IMR-90 (cell line): ENCODE results near the gene OGFOD2. TPM values are rescaled to one million over a fixed set of nuclear protein-coding genes. Genes with fewer than 3 reads are reported as not detected.

Experiments used
- ATAC-seq: fragments of 200-7000 bp; cut with Tn5 transposase; 2 replicates; pipeline ENCODE4 v1.9.1; 2020; ENCODE audit warnings: low read depth, mild to moderate bottlenecking, moderate library complexity
- BruUV-seq: library from RNA; stranded (reverse); fragments of 400-500 nt; replicated peaks from 2 replicates; lab custom pipeline; 2021; lab: Mats Ljungman, UMichigan
- CTCF ChIA-PET: fragments of 300-600 bp; formaldehyde crosslinking; extraction: SDS; loops from one replicate; lab custom pipeline; 2021; ENCODE audit warnings: antibody characterized with exemption; lab: Yijun Ruan, JAX
- POLR2A ChIA-PET: fragments of 300-600 bp; sonication (Branson Sonifier 250); formaldehyde crosslinking; loops from one replicate; lab custom pipeline; 2022; ENCODE audit warnings: antibody characterized with exemption; ENCODE audit not compliant: unreplicated experiment; lab: Charles Lee
- DNase-seq: peaks from one replicate; pipeline ENCODE4 v3.0.0; 2013
- H2AFZ ChIP-seq: replicated peaks from 2 replicates; pipeline ENCODE3; 2013; ENCODE audit warnings: low read length, mild to moderate bottlenecking; ENCODE audit not compliant: poor library complexity
- H2AK5ac ChIP-seq: 2 replicates; pipeline ENCODE4 v1.6.1; 2013; ENCODE audit warnings: low read depth, low read length, inconsistent platforms
- H2AK9ac ChIP-seq: replicated peaks from 2 replicates; pipeline ENCODE3; 2013; ENCODE audit warnings: mild to moderate bottlenecking, low read depth, low read length, moderate library complexity; ENCODE audit not compliant: poor library complexity
- H2BK120ac ChIP-seq: 2 replicates; pipeline ENCODE4 v1.6.1; 2013; ENCODE audit warnings: low read depth, low read length, inconsistent platforms
- H2BK15ac ChIP-seq: 3 replicates; pipeline ENCODE4 v1.6.1; 2013; ENCODE audit warnings: low read depth, low read length, inconsistent platforms
- H2BK20ac ChIP-seq: 2 replicates; pipeline ENCODE4 v1.6.1; 2013; ENCODE audit warnings: low read depth, mild to moderate bottlenecking, inconsistent platforms, low read length, moderate library complexity
- H2BK5ac ChIP-seq: 2 replicates; pipeline ENCODE4 v1.6.1; 2013; ENCODE audit warnings: mild to moderate bottlenecking, low read depth, low read length, inconsistent platforms; ENCODE audit not compliant: poor library complexity, severe bottlenecking
- H3K14ac ChIP-seq: replicated peaks from 2 replicates; pipeline ENCODE4 v1.6.1; 2013; ENCODE audit warnings: low read depth, low read length, inconsistent platforms
- H3K18ac ChIP-seq: 2 replicates; pipeline ENCODE4 v1.6.1; 2013; ENCODE audit warnings: low read depth, low read length, control low read depth
- H3K23ac ChIP-seq: 2 replicates; pipeline ENCODE4 v1.6.1; 2013; ENCODE audit warnings: low read depth, low read length, inconsistent platforms
- H3K27ac ChIP-seq: 2 replicates; pipeline ENCODE4 v1.5.1; 2013; ENCODE audit warnings: mild to moderate bottlenecking, control low read depth, low read length; ENCODE audit not compliant: insufficient read depth
- H3K27me3 ChIP-seq: 2 replicates; pipeline ENCODE4 v1.6.1; 2013; ENCODE audit warnings: low read length; ENCODE audit not compliant: control insufficient read depth, insufficient read depth
- H3K36me3 ChIP-seq: 2 replicates; pipeline ENCODE4 v1.6.1; 2013; ENCODE audit warnings: low read length, mixed read lengths; ENCODE audit not compliant: control insufficient read depth, insufficient read depth
- H3K4ac ChIP-seq: 2 replicates; pipeline ENCODE4 v1.6.1; 2013; ENCODE audit warnings: low read depth, low read length, inconsistent platforms
- H3K4me1 ChIP-seq: 2 replicates; pipeline ENCODE4 v1.6.1; 2013; ENCODE audit warnings: low read length, mixed read lengths; ENCODE audit not compliant: control insufficient read depth, insufficient read depth
- H3K4me2 ChIP-seq: 2 replicates; pipeline ENCODE4 v1.6.1; 2013; ENCODE audit warnings: low read depth, mild to moderate bottlenecking, control low read depth, low read length, moderate library complexity
- H3K4me3 ChIP-seq: 2 replicates; pipeline ENCODE4 v1.5.1; 2013; ENCODE audit warnings: low read depth, mild to moderate bottlenecking, control low read depth, low read length, moderate library complexity; ENCODE audit not compliant: insufficient read depth
- H3K56ac ChIP-seq: 2 replicates; pipeline ENCODE4 v1.6.1; 2013; ENCODE audit warnings: low read length, inconsistent platforms; ENCODE audit not compliant: insufficient read depth; ENCODE audit errors: extremely low read depth
- H3K79me1 ChIP-seq, 2 experiments: 2 replicates each; pipeline ENCODE4 v1.6.1; 2013; ENCODE audit warnings: low read length in 2 of 2, inconsistent platforms in 1 of 2, low read depth in 1 of 2
- H3K9ac ChIP-seq: 2 replicates; pipeline ENCODE4 v1.6.1; 2013; ENCODE audit warnings: low read depth, low read length, control low read depth
- H3K9me1 ChIP-seq: 2 replicates; pipeline ENCODE4 v1.6.1; 2013; ENCODE audit warnings: low read length, inconsistent platforms; ENCODE audit not compliant: insufficient read depth
- H3K9me3 ChIP-seq: 2 replicates; pipeline ENCODE4 v1.6.1; 2013; ENCODE audit warnings: low read length; ENCODE audit not compliant: control insufficient read depth, insufficient read depth
- H4K20me1 ChIP-seq: 2 replicates; pipeline ENCODE4 v1.6.1; 2013; ENCODE audit warnings: low read length, inconsistent platforms; ENCODE audit not compliant: insufficient read depth
- H4K5ac ChIP-seq: 2 replicates; pipeline ENCODE4 v1.6.1; 2013; ENCODE audit warnings: mild to moderate bottlenecking, low read depth, low read length, control low read depth
- H4K8ac ChIP-seq, 2 experiments: 2 replicates each; pipeline ENCODE4 v1.6.1; 2013; ENCODE audit warnings: low read depth in 2 of 2, low read length in 2 of 2, control low read depth in 1 of 2, inconsistent platforms in 1 of 2
- H4K91ac ChIP-seq: 2 replicates; pipeline ENCODE4 v1.6.1; 2013; ENCODE audit warnings: low read depth, low read length, inconsistent platforms; ENCODE audit not compliant: insufficient read depth
- CTCF ChIP-seq: conservative IDR thresholded peaks from 2 replicates; pipeline ENCODE4 v1.5.1; 2012; ENCODE audit warnings: mild to moderate bottlenecking, low read depth, low read length, improper control_type of control experiment
- ELK1 ChIP-seq: fragments of 150-350 bp; IDR thresholded peaks from 2 replicates; pipeline ENCODE4 v1.6.1; 2016; ENCODE audit warnings: low read depth, mild to moderate bottlenecking, low read length, moderate library complexity, borderline replicate concordance
- FOS ChIP-seq: fragments of 150-350 bp; IDR thresholded peaks from 2 replicates; pipeline ENCODE4 v1.6.1; 2016; ENCODE audit warnings: low read depth, low read length
- MAFK ChIP-seq: IDR thresholded peaks from 2 replicates; pipeline ENCODE4 v1.6.1; 2012; ENCODE audit warnings: low read depth, low read length, improper control_type of control experiment
- MAZ ChIP-seq: IDR thresholded peaks from 2 replicates; pipeline ENCODE4 v1.6.1; 2012; ENCODE audit warnings: low read depth, mild to moderate bottlenecking, low read length, improper control_type of control experiment, moderate library complexity, borderline replicate concordance
- MXI1 ChIP-seq: IDR thresholded peaks from 2 replicates; pipeline ENCODE4 v1.6.1; 2012; ENCODE audit warnings: low read depth, mild to moderate bottlenecking, low read length, moderate library complexity, borderline replicate concordance
- POLR2A ChIP-seq: IDR thresholded peaks from 2 replicates; pipeline ENCODE4 v1.6.1; 2012; ENCODE audit warnings: mild to moderate bottlenecking, low read depth, low read length
- RAD21 ChIP-seq: IDR thresholded peaks from 2 replicates; pipeline ENCODE4 v1.6.1; 2012; ENCODE audit warnings: low read length, improper control_type of control experiment
- RCOR1 ChIP-seq: IDR thresholded peaks from 2 replicates; pipeline ENCODE4 v1.6.1; 2012; ENCODE audit warnings: mild to moderate bottlenecking, low read length, improper control_type of control experiment; ENCODE audit not compliant: insufficient replicate concordance
- RFX5 ChIP-seq: IDR thresholded peaks from 2 replicates; pipeline ENCODE4 v1.8.0; 2012; ENCODE audit warnings: low read depth, mild to moderate bottlenecking, low read length, moderate library complexity
- SMC3 ChIP-seq: fragments of 150-350 bp; IDR thresholded peaks from 2 replicates; pipeline ENCODE4 v1.6.1; 2016; ENCODE audit warnings: low read depth, mild to moderate bottlenecking, antibody characterized with exemption, low read length, moderate library complexity
- WGBS, 2 experiments: methylation state at CpG; one replicate each; pipeline versions ENCODE4 v1.1.5 to v1.1.7; 2013; ENCODE audit warnings: missing lambda C conversion rate in 2 of 2; ENCODE audit not compliant: insufficient read length in 1 of 2; ENCODE audit errors: extremely low coverage in 2 of 2; 5-methylcytosine and 5-hydroxymethylcytosine counted together
- dilution Hi-C: fragments of 300-500 bp; cut with HindIII; formaldehyde crosslinking; loops from one replicate; pipeline ENCODE4 v1.14.3; 2018; ENCODE audit warnings: low sequenced_read_pairs; ENCODE audit not compliant: unreplicated experiment
- in situ Hi-C: fragments of 300-500 bp; cut with MboI; formaldehyde crosslinking; loops from 3 replicates; pipeline ENCODE4 v1.14.3; 2019; ENCODE audit warnings: low sequenced_read_pairs, inconsistent platforms, mixed read lengths
- intact Hi-C: fragments of 100-400 bp; cut with micrococcal nuclease; formaldehyde crosslinking; loops from 2 replicates; pipeline ENCODE4 v1.10.0; 2022
- polyA plus RNA-seq, 3 experiments: library from polyadenylated mRNA; depleted of rRNA; stranded (reverse); fragments of >200 nt; gene quantifications; 2 replicates each; pipeline ENCODE4 v1.2.3, GENCODE V29; 2012; ENCODE audit warnings: low replicate concordance in 1 of 3
- total RNA-seq: library from RNA; depleted of rRNA; stranded (reverse); fragments of >200 nt; gene quantifications from 2 replicates; pipeline ENCODE4 v1.2.3, GENCODE V29; 2012
- TF ChIP-seq, protein P1 (sequence below): fragments of 150-350 bp; IDR thresholded peaks from 2 replicates; pipeline ENCODE4 v1.6.1; 2017; ENCODE audit warnings: mild to moderate bottlenecking, antibody characterized with exemption, low read length, low read depth

The OGFOD2 gene
- total and polyA plus RNA-seq, 2 of the 4 experiments (the other 2 are of a cell fraction), result 4.3 to 18.2 TPM

- Histone ChIP-seq H3K27ac (no peak overlapping the region), H2AFZ (no peak overlapping the region), H3K9me3 (no peaks in the 10 kb centered on the region), H3K79me1 (peaks cover 23 to 78% of the 10 kb centered on the region in 2 experiments), H4K5ac (no peak overlapping the region), H3K56ac (no peak overlapping the region), H3K9me1 (peaks cover 18% of the 10 kb centered on the region; the same call in 1 of the 2 replicates), H3K4me1 (peaks cover 21% of the 10 kb centered on the region), H3K27me3 (no peaks in the 10 kb centered on the region), H2BK5ac (no peak overlapping the region), H4K8ac (no peak overlapping the region), H4K20me1 (peaks cover 15% of the 10 kb centered on the region), H4K91ac (no peak overlapping the region), H3K4me3 (no peak overlapping the region), H3K14ac (no peak overlapping the region), H2AK9ac (peak overlapping the region; percentile 99), H2BK20ac (no peak overlapping the region), H3K36me3 (peaks cover 19% of the 10 kb centered on the region), H3K4me2 (no peak overlapping the region), H3K4ac (no peak overlapping the region), H2BK15ac (no peak overlapping the region), H2BK120ac (no peak overlapping the region), H3K9ac (no peak overlapping the region), H2AK5ac (no peak overlapping the region; the same call in 1 of the 2 replicates), H3K18ac (no peak overlapping the region), H3K23ac (no peak overlapping the region)
- POLR2A ChIA-PET, result no interaction called here
- in situ Hi-C loops, result no loop called here
- no peak for ATAC-seq
- BruUV-seq, result no TSS peak
- TF ChIP-seq FOS (no peak), POLR2A (no peak), RAD21 (no peak), MAFK (no peak), MAZ (no peak), SMC3 (no peak), CTCF (no peak), RCOR1 (no peak), ELK1 (no peak), RFX5 (no peak), MXI1 (no peak)
- TF ChIP-seq, protein P1, sequence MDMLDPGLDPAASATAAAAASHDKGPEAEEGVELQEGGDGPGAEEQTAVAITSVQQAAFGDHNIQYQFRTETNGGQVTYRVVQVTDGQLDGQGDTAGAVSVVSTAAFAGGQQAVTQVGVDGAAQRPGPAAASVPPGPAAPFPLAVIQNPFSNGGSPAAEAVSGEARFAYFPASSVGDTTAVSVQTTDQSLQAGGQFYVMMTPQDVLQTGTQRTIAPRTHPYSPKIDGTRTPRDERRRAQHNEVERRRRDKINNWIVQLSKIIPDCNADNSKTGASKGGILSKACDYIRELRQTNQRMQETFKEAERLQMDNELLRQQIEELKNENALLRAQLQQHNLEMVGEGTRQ, result no peak
- intact Hi-C loops, result loop anchor here (10.0 kb wide), 1 partner anchor 406 kb away; the partner anchor contains the start of gene KMT5A
- dilution Hi-C loops, result loop anchor here (25.0 kb wide), 1 partner anchor 259 kb away; the partner anchor contains the start of genes MPHOSPH9 and MTRFR
- DNase-seq, result no peak
- CTCF ChIA-PET, result no interaction called here
- WGBS, 2 experiments, result 93% methylated on average over 4 of the region's 21 CpGs; no CpG with 5 or more reads in 1 of the 2 experiments
These were observed 3.5 kb downstream of the OGFOD2 start for GRCh38 chr12:122978507-122978955.
